Measurements from ENCODE around the gene GRM1. TPM values are rescaled to one million over a fixed set of nuclear protein-coding genes. Genes with fewer than 3 reads are reported as not detected.
"Not testable (repeated sequence)": the region's sequence is repeated elsewhere in the genome, so short reads cannot be mapped to it uniquely, and the experiment has no call there.

The GRM1 gene
- total and polyA plus RNA-seq, 9 of the 15 experiments (the other 6 are each of a cell fraction or from before 2014, with no cell fraction given), result not detected

GRCh38 chr6:146269482-146269881 is 240.6 kb downstream of the GRM1 start:
- Histone ChIP-seq H3K27ac (ENCODE audit: extremely low read depth, low read depth, low read length) (no peak overlapping the region), H3K79me2 (ENCODE audit: control insufficient read depth, insufficient read depth, low read length) (no peaks in the 10 kb centered on the region), H3K4me1 (replicated peaks in 1 of 2; ENCODE audit: control insufficient read depth in 2 of 2, insufficient read depth in 2 of 2, low read length in 2 of 2) (no peaks in the 10 kb centered on the region), H2AFZ (ENCODE audit: low read depth, low read length) (no peak overlapping the region), H4K20me1 (replicated peaks; ENCODE audit: control insufficient read depth, insufficient read depth, low read length) (no peaks in the 10 kb centered on the region), H3K4me2 (ENCODE audit: insufficient read depth, low read length) (no peak overlapping the region), H3K9me1 (ENCODE audit: control insufficient read depth, insufficient read depth, low read length) (no peaks in the 10 kb centered on the region), H3K36me3 (ENCODE audit: control insufficient read depth, insufficient read depth, low read length) (no peaks in the 10 kb centered on the region), H3K9me3 (replicated peaks; ENCODE audit: control insufficient read depth, insufficient read depth, low read depth, low read length) (no peaks in the 10 kb centered on the region), H3K27me3 (ENCODE audit: control insufficient read depth in 2 of 2, insufficient read depth in 2 of 2, low read length in 2 of 2) (no peaks in the 10 kb centered on the region), H3K4me3 (no peak overlapping the region), H3K9ac (ENCODE audit: insufficient read depth in 1 of 2, low read depth in 2 of 2, low read length in 2 of 2) (no peak overlapping the region)
- DNase-seq (ENCODE audit: extremely low read depth in 1 of 4, low spot score in 3 of 4), result no peak
- no peak for ATAC-seq
- BruUV-seq (replicated peaks), result no TSS peak
- FAIRE-seq, result no peak
- CTCF ChIA-PET (ENCODE audit: low intra/inter-chr PET ratio), result no interaction called here
- POLR2A ChIA-PET, result no interaction called here
- TF ChIP-seq DDX20 (tag; IDR thresholded peaks at IDR 0.05; ENCODE audit: low read depth) (no peak), E2F6 (IDR thresholded peaks at IDR 0.05; ENCODE audit: borderline replicate concordance in 1 of 2, extremely low read depth in 1 of 2, insufficient read depth in 1 of 2, insufficient read length in 1 of 2, low read depth in 1 of 2, low read length in 1 of 2, poor library complexity in 1 of 2, severe bottlenecking in 1 of 2) (no peak), CBFA2T2 (conservative IDR thresholded peaks at IDR 0.05) (no peak), CBFA2T3 (IDR thresholded peaks at IDR 0.05) (no peak), MXD1 (CRISPR knock-in tag; IDR thresholded peaks at IDR 0.05; ENCODE audit: borderline replicate concordance, poor library complexity, severe bottlenecking) (no peak)
- in situ Hi-C loops (cut with MboI), result no loop called here
- intact Hi-C loops (cut with micrococcal nuclease), result no loop called here

- BruUV-seq (replicated peaks); H3K4me2 ChIP-seq (ENCODE audit: insufficient read depth, low read length); H3K79me2 ChIP-seq (ENCODE audit: control insufficient read depth, insufficient read depth, low read length); H3K27ac ChIP-seq (ENCODE audit: extremely low read depth, low read depth, low read length); POLR2A ChIA-PET; H3K9me3 ChIP-seq (replicated peaks; ENCODE audit: control insufficient read depth, insufficient read depth, low read depth, low read length); H3K9ac ChIP-seq (ENCODE audit: insufficient read depth in 1 of 2, low read depth in 2 of 2, low read length in 2 of 2); H3K9me1 ChIP-seq (ENCODE audit: control insufficient read depth, insufficient read depth, low read length); H3K36me3 ChIP-seq (ENCODE audit: control insufficient read depth, insufficient read depth, low read length); FAIRE-seq; CTCF ChIA-PET (ENCODE audit: low intra/inter-chr PET ratio); H4K20me1 ChIP-seq (replicated peaks; ENCODE audit: control insufficient read depth, insufficient read depth, low read length); H3K4me1 ChIP-seq (replicated peaks in 1 of 2; ENCODE audit: control insufficient read depth in 2 of 2, insufficient read depth in 2 of 2, low read length in 2 of 2); in situ Hi-C loops (cut with MboI); H3K27me3 ChIP-seq (ENCODE audit: control insufficient read depth in 2 of 2, insufficient read depth in 2 of 2, low read length in 2 of 2); DNase-seq (ENCODE audit: extremely low read depth in 1 of 4, low spot score in 3 of 4); H3K4me3 ChIP-seq; H2AFZ ChIP-seq (ENCODE audit: low read depth, low read length); ATAC-seq; intact Hi-C loops (cut with micrococcal nuclease): not testable (repeated sequence)
- 0% methylated on average over 1 of the region's 1 CpG for WGBS (ENCODE audit: insufficient coverage, low coverage, missing lambda C conversion rate)
Observed at GRCh38 chr6:146271163-146271562, 242.3 kb downstream of the GRM1 start.
